Cardiac septum (tissue), 1 donor: ENCODE measurements around the gene GRXCR1. TPM values are rescaled to one million over a fixed set of nuclear protein-coding genes. Genes with fewer than 3 reads are reported as not detected.

Source experiments
- DNase-seq: peaks from one replicate; pipeline ENCODE4 v3.0.0-alpha.2; 2020; ENCODE audit warnings: low spot score
- intact Hi-C: fragments of 100-400 bp; cut with DNase I; formaldehyde crosslinking; loops from one replicate; pipeline ENCODE4 v1.14.0; 2022
- long read RNA-seq: library from polyadenylated mRNA; unstranded; transcript quantifications from one replicate; pipeline ENCODE4 v2.0.0, GENCODE V29; 2021
- total RNA-seq: library from RNA; stranded (reverse); fragmentation: NEBNext Ultra II Directional; extraction: Animal tissue kit (Norgen Biotek cat#: 25700); gene quantifications from one replicate; pipeline ENCODE4 v1.2.1, GENCODE V29; 2021
- donor health status: DM: no; HTN: no; CAD: no.

The GRXCR1 gene
- total RNA-seq, result not detected
- long read RNA-seq, result 0 reads

DNA sequence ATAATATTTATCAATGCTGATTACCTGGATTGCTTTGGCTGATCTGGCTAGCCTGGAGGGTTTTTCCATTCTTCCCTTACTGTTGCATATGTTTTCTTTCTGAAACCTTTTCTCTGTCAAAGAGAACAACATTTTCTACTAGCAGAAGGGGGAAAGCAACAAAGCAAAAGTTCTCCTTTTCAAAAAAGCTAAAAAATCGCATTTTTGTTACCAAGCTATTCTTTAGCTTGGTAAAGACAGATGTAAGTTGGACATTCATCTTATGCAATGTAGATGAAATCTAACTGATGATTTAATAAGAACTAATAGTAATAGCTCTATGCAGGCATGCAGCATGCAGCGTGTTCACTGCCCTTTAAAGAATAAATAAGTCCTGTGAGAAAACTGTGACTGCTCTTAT, at the start of gene GRXCR1:
GRXCR1 (plus strand) TSS at position 301 of the 400 bp plus-strand sequence. CDS start 554 bp downstream, outside the sequence.
- DNase-seq, result no peak
- intact Hi-C loops, result no loop called here

DNA sequence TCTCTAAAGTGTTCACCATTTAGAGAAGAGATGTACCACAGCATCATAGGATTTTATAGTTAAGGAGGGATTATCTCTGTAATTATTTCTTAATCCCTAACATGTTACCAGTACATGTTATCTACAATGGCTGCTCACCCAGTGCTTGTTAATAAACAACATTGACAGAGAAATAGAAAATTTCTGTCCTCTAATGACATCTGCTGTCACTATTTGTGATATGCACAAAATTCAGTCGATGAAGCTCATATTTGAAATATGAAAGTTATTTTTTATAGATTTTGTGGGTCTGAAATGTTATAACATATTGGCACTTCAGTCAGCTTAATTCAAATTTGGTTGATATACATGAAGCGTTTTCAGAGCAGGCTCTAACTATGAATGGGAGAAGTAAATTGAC, 48.8 kb upstream of the GRXCR1 start:
- intact Hi-C loops, result no loop called here
- no peak for DNase-seq

DNA sequence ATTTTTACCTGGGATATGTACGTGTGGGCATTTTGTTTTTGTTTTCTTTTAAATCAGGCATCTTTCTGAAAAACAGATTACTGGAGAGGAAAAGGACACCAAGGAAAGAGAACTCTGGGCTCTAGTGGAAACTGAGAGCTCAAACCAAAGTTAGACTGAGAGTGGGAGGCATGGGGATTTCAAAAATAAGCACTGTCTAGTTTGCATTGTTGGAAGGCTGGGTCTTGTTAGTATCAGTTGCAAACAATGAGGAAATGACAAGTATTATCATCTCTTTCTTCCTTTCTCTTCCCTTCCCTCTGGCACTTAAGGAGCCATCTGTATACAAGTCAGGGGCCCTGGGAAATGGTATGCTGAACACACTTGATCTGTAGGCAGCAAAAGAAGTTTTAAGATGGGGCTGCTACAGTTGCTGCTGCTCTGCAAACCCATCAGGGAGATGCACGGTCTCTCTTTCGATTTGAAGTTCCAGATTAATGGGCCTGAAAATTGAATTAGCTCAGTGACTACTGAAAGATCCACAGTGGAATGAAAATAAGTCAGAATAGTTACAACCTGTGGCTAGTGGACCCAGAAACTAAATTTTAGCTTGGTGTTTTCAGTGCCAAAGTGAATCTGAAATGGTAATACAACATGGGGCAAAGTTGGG, 48.0 kb upstream of the GRXCR1 start:
- intact Hi-C loops, result no loop called here
- no peak for DNase-seq

DNA sequence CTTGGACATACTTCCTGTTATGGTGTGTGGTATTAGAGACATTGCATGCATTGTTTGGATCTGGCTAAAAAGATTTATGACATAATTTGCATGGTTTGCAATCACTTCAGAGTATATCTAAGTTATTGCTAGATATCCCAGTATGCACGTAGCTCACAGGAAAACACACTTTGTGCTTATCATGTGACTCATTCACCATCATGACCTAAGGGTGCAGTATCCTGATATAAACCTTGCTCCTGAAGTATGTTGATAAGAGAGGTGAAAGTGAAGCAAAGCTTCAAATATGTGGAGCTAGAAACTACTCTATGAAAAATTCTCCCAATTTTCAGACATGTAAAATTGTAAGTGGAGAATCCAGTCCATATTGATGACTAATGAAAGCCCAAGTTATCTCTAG, 46.9 kb upstream of the GRXCR1 start:
- DNase-seq, result no peak
- intact Hi-C loops, result no loop called here

DNA sequence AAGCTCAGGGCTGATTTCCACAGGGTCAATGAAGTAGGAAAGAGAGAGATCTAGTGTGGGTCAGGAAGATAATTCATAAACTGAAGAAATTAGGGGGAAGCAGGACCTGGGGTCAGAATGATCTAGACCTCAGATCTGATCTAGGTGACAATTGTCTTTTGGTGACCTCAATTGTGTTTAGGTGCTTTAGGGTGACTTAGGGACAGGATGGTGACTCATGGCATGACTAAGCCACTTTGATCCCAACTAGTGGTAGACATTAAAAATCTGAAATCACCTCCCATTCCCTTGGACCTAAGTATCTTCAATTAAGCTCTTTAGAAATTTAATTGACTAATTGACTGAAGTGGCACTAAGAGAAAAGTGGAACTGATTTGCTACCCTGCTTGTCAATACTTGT, 36.7 kb upstream of the GRXCR1 start:
- no peak for DNase-seq
- intact Hi-C loops, result no loop called here

DNA sequence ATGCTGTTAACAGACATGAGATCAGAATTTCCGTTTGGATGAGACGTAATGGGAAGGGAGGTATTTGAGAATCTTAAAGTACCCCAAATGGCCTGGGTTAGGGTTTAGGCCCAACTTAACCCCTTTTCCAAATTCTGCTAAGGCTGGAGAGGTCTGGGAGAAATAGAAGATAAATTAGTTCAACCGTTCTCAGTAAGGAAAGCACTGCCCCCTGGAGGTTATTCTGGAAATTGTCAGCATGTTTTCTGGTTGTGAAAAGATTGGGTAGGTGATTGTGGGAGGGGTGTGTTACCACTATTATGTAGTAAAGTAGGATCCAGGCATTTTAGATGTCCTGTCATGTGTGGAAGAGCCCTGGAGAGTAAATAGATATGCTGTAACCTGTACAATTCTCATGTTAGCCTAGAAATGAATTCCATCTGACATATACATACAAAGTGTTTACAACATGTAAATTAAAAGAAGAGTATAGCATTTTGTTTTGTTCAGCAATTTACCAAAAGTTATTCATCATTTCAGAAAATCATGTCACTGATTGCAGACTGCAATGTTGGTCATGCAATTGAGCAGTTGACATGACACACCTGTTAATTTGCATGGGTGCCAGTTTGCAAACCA, 26.8 kb upstream of the GRXCR1 start:
- DNase-seq, result no peak
- intact Hi-C loops, result loop anchor here (2.0 kb wide), 1 partner anchor 297 kb away; no protein-coding TSS in a partner anchor

DNA sequence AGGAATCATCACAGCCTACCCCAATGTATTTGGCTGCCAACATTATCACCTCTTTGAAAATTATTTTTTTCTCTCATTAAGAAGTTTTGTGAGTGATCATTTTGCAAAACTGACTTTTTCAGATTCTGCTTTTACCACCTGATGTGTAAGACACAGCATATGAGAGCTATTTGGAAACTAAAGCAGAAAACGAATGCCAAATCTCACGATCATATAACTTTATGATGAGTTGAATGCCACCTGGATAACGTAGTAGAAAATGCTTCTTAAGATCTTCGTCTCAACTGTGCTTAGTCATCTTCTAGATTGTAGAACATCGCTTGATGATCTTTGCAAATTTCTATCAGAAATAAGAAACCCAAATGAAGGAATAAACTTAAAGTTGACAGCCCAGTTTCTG, 21.3 kb upstream of the GRXCR1 start:
- intact Hi-C loops, result no loop called here
- DNase-seq, result no peak

DNA sequence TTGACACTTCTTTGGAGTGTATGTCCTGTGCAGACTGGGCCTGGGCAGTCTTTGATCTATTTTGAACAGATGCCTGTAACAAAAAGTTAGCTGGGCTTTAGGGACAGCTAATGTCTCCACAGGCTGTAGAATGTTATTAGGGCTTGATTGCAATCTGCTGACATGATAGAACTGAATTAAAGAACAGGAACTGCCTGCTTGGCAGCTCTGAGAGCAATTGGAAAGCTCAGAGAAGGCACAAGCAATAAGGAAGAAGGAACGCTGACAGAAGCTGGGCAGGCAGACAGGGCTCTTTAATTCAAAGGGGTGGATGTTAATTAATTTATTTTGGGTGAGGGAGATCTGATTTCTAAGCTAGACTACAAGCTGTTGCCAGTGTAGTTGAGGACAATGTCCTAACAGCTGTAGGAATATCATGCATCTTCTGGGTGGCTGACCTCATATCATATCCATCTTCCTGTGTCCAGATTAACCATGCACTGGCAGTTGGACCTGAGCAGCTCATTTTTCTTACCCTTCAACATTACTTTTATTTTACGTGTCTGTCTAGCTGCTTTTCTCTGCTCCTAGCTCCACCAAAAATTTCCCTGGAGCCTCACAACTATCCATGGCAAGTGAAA, 20.7 kb upstream of the GRXCR1 start:
- intact Hi-C loops, result no loop called here
- no peak for DNase-seq

DNA sequence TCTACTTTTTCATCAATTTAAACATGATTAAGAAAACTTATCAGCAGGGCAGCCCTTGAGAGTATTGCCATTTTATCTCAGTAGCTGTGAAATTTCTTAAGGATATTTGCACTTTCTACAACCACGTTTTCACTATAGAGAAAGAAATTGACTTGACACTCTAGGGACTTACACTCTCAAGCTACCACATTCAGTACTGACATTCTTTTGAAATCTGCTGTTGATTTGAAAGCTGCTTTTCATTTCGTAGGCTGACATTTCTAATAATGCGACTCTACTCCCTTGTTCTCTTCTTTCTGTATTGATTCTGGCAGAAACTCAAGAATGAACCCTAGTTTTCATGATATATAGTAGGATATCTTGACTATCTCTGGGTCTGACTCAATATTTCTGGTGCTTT, 13.7 kb upstream of the GRXCR1 start:
- no peak for DNase-seq
- intact Hi-C loops, result no loop called here

DNA sequence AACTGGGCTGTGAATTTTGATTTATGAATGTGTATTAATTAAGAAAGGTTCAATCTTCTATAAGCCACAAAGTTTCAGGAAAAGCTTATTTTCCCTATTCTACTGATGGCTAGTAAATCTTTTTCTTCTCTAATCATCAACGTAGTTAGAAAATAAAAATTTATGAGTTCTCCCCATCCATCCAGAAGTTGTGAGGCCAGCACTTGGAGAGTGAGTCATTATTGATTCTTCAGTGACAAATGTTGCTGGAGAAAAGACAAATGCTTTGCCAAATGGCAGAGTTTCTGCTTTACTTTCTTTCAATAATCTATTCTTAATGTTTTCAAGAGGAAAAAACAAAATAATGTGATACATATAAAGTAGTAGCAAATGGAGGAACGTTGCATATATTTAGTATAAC, 11.3 kb upstream of the GRXCR1 start:
- intact Hi-C loops, result no loop called here
- DNase-seq, result no peak

DNA sequence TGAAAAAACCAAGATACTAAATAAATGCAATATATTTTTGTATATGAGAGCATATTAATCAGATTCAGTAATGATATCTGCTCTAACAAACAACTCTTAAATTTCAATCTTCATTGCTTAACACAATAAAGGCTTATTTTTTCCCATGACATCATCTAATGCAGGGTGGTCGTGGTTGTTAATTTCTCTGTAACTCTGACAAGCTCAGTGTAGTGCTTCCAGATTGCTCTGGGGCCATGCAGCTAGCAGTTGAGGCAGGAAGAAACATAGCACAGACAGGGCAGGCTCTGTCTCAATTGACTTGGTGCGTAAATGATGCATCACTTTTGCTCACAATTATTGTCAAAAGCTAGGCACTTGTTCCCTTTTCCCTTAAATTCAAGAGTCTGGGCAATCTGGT, 869 bp upstream of the GRXCR1 start:
- intact Hi-C loops, result no loop called here

DNA sequence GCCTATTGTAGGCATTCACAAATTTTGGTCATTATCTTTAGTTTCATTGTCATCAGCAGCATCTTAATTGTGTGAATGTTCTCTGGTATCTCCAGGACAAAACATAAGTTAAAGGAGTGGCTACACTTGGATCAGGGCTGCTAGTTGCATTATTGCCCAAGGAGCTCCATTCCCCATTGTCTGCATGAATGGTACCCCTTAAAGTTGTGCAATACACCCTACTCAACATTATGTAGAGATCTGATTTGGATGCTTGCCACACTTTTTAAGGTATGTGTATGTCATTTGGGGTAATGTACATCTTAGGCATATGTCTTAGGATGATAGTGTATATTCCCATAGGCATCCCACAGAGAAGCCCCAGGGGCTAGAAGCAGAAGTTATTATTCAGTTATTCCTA, 2.9 kb downstream of the GRXCR1 start:
- intact Hi-C loops, result no loop called here

More for the DNA sequence above, 869 bp upstream of the GRXCR1 start:
- DNase-seq, result no peak

DNA sequence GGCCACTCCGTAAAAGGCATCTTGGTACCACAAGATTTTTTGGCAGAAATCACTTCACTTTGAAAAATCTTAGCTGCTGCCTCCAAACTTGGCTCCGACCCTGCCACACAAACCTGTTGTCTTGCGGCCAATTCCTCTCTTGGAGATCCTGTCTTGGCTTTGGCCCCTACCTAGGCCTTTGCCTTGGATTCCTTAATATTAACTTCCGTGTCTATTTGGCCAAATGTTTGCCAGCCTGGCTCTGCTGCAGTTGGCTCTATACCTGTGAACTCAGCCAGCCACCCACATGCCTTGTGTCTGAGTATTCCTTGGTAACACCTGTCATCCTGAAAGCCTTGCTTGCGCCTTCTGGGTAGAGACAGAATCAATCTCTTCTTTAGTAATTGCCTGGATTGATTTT, 12.5 kb downstream of the GRXCR1 start:
- no peak for DNase-seq
- intact Hi-C loops, result no loop called here

More for the DNA sequence above, 2.9 kb downstream of the GRXCR1 start:
- no peak for DNase-seq

DNA sequence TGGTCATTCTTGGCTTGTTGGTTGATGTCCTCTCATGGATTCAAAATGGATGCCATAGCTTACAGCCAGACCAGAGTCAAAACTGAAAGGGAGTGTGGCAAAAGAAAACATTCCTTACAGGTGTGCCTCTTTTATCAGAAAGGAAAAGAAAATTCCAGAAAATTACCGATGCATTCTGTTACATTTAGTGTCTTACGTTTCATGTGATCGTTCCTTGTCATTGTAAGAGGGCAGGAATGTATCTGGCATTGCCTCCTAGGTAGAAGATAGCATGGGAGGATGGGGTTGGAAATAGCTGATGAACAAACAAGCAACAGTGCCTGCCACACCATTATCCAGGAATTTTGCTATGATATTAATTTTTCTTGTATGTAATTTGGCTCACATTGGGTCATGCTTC, 13.1 kb downstream of the GRXCR1 start:
- DNase-seq, result no peak
- intact Hi-C loops, result no loop called here

DNA sequence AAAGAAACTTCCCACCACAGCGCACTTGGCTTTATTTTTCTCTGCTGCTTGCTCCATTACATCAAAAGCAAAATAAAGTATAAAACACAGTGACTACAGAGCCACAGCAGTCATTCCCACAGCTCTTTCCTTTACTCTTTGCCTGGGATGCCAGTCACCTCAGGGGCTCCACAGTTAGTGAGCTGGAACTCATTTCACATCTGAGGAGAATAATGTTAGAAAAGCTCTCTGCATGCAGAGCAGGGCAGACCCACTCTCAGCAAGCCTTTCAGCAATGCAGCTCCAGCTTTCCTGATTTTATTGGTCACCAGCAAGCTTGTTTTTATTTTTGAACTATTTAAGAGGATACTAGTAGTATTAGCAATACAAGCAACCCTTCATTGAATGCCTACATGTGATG, 13.8 kb downstream of the GRXCR1 start:
- DNase-seq, result no peak
- intact Hi-C loops, result no loop called here

DNA sequence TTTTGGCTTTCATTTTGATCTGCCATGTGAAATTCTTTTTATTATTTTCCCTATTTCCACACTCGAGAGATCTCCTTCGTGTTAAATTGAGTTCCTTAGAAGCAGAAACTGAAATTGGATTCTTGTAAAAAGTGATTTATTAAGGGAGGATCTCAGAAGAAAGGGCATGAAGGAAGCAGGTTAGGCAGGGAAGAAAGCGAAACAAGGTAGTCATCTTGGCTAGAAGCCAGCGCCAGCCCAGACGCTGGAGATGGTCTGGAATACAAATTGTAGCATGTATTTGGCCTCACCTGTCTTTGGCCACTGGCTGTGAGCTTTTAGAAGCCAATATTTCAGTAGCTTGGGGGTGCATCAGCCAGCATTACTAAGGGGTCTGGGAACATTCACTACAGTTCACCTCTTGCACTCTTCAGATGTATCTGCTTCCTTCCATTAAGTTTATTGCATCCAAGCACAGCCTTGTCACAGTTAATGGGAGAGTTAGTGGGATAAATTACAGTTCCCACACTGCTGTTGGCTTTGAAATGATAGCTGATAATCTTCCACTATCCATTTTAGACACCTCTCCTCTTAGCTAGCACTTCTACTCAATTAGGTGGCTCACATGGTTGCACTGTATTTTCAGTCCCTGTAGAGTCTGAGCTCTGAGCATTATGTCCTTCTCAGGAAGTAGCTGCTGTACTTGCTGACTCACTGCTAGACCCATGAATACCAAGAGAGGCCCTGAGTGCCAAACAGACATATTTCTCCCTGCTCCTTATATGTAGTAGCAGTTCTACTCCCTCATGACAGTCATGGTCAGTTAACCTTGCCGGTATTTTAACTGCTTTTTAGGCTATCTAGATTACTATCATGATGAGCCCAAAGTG, 14.6 kb downstream of the GRXCR1 start:
- DNase-seq, result no peak
- intact Hi-C loops, result no loop called here

DNA sequence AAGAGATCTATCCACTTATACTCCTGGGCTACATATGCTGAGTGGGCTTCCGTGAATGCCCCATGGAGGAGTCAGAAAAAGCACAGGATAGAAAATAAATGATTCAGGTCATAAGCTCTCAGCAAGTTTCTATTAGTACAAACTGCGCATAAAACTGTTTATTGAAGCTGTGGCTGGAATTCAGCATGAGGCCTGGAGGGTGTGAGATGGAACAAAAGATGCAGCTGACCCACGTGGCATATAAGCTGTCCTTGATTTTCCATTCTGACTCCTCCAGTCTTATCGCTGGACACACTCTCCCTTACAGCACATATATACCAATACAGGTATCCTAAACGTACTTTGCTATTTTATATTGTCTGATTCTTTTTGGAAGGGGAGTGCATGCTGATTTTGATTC, 17.9 kb downstream of the GRXCR1 start:
- intact Hi-C loops, result no loop called here
- no peak for DNase-seq

DNA sequence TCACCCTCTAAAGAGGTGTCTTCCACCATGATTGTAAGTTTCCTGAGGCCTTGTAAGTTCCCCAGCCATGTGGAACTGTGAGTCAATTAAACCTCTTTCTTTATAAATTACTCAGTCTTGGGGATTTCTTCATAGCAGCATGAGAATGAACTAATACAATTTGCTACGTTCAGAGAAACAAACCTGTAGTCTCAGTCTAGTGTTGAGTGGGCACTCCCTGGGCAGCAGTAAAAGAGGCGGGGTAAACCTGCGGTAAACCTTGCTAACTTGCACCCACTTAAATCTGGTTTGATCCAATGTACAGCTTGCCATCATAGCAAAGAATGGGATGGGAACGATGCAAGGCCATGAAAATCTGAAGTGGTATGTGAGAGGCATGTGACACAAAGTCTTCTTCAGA, 22.4 kb downstream of the GRXCR1 start:
- intact Hi-C loops, result no loop called here
- no peak for DNase-seq

DNA sequence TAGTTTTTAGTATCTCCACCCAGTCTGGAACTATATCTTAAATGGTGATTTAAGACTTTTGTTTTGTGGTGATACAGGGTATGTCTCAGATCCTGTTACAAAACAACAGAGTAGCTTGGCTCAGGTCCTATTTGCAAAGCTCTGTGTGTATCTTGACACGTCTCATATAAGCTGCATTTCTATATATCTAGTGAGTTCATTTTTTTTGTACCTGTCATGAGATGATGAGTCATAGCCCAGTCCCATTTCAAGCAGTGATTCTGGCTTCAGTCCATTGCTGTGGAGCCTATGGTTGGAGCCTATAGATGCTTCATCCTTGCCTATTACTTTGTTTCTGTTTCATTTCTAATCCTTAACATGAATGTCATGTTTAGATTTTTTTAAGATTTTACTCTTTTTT, 23.0 kb downstream of the GRXCR1 start:
- intact Hi-C loops, result no loop called here
- DNase-seq, result no peak

DNA sequence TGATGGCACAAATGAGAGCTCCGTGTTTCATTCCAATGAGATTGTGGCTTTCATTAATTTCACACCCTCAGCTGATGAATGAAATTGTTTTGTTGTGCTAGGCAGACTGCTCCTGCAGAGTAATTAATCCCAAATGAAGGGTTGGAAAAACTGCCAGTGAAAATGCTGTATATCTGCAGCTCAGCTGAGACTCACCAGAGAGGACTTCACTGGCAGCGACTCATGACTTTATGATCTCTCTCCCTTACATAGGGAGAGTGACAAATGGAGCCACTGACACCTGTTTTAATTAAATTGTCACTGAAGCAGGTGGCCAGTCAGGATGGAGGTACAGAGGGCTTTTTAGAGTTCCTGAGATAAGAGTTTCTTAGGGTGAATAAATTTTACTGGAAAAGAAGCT, 24.8 kb downstream of the GRXCR1 start:
- intact Hi-C loops, result no loop called here
- DNase-seq, result no peak
